GM12891 (cell line): ENCODE data around the gene EEF1AKMT2.
A peak's percentile ranks its signal among the peaks of the same experiment; 100 is the strongest.

ENCODE experiments used
- POLR2A ChIP-seq: IDR thresholded peaks from 2 replicates; pipeline ENCODE4 v1.6.1; 2011; ENCODE audit warnings: low read depth, low read length, control low read depth
- POLR2AphosphoS5 ChIP-seq: IDR thresholded peaks from 2 replicates; pipeline ENCODE4 v1.6.1; 2011; ENCODE audit warnings: low read depth, low read length, control low read depth
- POU2F2 ChIP-seq: IDR thresholded peaks from 2 replicates; pipeline ENCODE4 v1.6.1; 2011; ENCODE audit warnings: low read depth, mild to moderate bottlenecking, control low read depth, low read length, moderate library complexity
- TAF1 ChIP-seq: IDR thresholded peaks from 2 replicates; pipeline ENCODE4 v1.6.1; 2011; ENCODE audit warnings: low read depth, low read length, control low read depth

GRCh38 chr10:124719213-124719851 is 72.4 kb downstream of the EEF1AKMT2 start:
- no peak for TF ChIP-seq POLR2A
- no peak for TF ChIP-seq TAF1
- no peak for TF ChIP-seq POLR2AphosphoS5
- TF ChIP-seq POU2F2 = peak; percentile 85
